ENCODE data around the gene DDR2. TPM values are rescaled to one million over a fixed set of nuclear protein-coding genes. Genes with fewer than 3 reads are reported as not detected.

The DDR2 gene
- polyA plus RNA-seq, 3 donors: 19.1 to 23.1 (median 21.0) TPM

DNA sequence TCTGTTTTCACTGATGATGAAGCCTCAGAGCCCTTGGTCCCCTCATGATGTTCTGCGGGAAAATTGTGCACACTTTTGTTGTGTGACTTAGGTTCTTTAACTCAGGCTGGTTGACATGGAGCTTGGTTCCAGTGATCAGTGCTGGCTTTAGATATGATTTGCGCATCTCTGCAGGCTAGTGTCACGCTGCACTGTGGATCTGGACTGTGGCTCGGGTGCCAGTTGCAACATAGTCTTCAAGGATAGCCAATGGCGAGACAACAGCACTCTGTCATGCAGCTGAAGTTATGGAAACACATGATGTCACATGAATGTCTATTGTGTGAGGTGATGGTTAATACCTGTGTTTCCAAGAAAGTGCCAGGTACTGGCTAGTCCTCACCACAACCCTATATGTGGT is 56.7 kb downstream of the DDR2 start:
- DNase-seq (ENCODE audit: extremely low read depth in 1 of 11, low read depth in 9 of 11, low spot score in 4 of 11): no peak

DNA sequence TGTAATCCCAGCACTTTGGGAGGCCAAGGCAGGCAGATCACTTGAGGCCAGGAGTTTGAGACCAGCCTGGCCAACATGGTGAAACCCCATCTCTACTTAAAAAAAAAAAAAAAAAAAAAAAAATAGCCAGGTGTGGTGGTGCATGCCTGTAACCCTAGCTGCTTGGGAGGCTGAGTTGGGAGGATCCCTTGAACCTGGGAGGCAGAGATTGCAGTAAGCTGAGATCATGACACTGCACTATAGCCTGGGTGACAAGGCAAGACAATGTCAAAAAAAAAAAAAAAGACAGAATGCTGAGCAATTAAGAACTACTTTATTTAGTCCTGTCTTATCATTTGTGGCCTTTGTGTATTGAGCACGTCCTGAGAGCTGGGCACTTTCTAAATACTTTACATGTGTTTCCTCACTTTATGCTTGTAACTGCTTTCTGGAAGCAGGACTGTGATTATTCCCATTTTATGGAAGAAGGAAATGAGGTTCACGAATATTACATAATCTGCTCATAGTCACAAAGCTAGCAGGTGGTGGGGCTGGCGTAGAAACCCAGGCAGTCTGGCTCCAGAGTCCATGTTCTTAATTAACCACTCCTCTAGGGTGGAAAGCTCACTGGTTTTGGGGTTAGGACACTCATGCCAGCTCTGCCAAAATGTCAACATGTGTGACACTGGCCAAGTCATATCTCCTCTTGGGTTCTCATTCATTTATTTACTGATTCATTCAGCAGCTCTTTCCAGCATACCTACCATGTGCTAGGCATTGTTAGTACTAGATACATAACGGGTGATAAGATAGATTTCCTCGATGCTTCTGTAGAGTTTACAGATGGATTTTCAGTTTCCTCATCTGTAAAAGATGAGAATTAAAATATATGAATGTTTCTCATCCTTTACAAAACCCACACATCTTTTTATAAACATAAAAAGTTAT is 57.7 kb downstream of the DDR2 start:
- no peak for DNase-seq (ENCODE audit: extremely low read depth in 1 of 11, low read depth in 9 of 11, low spot score in 4 of 11)

DNA sequence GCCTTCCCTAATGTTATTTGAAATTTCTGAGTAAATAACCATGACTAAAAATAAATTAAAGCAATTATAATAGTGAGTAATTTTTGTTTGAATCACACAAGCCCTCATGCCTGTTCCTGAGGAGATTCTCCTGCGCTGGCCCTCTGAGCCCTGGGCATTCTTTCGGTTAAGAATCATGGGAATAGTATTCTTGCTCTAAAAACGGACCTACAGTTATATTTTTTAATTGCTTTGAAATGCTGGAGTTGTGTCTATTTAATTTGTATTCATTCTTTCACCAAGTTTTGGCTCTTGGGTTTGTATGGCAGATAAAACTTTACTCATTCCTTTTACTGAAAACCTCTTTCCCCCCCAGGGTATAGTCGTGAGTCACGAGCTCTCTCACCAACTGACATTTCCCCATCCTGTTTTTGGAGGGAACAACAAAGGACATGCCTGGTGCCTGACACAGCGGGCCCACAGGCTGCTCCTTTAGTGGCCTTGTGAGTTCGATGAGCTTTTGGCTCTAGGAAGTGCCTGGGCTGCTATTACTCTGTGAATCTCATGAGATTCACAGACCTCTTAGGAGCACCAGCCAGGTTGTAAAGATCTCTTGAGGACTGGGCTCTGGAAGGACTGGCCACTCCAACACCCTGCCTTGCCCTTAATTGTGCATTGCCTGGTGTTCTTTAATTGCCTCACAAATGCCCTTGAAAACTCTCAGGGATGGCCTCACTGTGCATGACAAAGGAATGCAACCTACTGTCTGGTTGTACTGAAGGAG is 58.6 kb downstream of the DDR2 start:
- DNase-seq (ENCODE audit: extremely low read depth in 1 of 11, low read depth in 9 of 11, low spot score in 4 of 11): no peak

DNA sequence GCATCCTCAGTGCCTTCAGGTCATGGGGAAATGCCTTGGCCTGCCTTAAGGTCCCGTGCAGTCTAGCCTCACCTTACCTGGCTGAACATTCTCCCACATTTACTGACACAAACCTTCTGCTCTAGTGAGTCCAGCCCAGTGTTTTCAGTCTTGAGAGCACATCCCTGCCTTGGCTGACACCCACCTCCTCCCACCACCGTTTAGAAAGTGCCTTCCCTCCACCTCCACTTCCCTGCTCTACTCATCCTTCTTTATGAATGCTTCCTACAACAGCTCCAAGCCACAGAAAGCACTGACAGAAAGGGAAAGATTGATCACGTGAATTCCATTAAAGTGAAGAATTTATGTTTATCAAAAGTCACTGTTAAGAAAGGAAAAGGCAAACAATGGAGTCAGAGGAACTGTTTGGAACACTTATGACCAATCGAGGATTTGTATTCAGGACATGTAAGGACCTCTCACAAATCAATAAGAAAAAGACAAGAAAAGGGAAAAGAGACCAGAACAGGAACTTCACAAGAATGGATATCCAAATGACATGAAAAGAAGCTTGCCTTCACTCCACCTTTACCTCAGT is 59.8 kb downstream of the DDR2 start:
- no peak for DNase-seq (ENCODE audit: extremely low read depth in 1 of 11, low read depth in 9 of 11, low spot score in 4 of 11)

DNA sequence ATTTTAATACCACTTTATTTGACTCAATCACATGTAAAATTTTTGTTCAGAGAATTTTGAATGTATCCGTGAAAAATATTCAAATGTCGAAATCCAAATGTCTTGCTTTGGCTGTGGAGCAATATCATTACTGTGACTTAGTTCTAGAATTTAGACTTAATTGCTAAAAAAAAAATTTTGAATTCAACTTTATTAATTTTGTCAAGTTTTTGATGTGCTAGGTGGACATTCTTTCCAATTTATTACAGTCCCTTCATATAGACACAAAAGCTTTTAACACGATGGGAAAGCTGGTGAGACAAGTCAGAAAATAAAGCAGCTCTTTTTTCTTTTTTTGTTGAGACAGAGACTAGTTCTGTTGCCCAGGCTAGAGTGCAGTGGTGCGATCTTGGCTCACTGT is 62.6 kb downstream of the DDR2 start:
- no peak for DNase-seq (ENCODE audit: extremely low read depth in 1 of 11, low read depth in 9 of 11, low spot score in 4 of 11)

DNA sequence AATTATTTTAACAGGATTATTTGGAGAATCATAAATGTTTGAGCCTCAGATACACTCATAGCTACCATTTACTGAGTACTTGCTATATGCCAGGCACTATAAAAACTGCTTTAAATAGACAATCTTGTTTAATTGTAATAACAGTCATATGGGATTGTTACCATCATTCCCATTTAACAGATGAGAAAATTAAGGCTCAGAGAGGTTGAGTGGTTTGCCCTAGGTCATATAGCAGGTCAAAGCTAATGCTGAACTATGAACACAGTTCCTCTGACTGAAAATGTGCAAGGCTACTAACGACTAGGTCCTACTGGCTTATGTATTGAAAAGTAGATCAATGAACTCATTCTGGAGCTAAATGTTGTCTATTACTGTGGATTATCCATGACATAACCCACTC is 63.4 kb downstream of the DDR2 start:
- no peak for DNase-seq (ENCODE audit: extremely low read depth in 1 of 11, low read depth in 9 of 11, low spot score in 4 of 11)

DNA sequence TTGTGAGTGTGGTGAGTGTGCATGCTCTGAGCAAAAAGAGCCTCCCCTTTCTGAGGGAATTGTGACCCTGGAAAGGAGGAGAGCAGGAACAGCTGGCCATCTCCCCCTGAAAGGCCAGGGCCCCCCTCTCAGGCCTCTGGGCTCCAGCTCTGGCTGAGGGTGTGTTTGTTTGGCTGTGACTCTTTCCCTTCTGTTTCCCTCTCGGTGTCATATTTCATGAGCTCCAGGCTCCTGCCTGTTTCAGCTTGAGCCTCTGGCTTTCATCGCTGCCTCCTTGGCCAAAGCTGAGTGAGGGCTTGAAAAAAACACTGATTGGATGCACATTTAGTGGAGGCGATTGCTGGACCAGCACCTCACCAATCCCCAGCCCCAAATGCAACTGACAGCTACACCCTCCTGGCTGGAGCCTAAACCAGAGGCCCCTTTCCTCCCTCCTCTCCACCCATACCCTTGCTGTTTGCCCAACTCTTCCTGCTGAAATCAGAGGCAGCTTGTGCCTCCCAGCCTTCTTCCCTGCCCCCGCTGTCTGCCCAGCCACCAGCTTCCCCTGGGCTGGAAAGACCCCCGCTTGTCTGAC is 64.1 kb downstream of the DDR2 start:
- peak; percentile 77 to 93 (median 87) for DNase-seq (ENCODE audit: extremely low read depth in 1 of 11, low read depth in 9 of 11, low spot score in 4 of 11)

DNA sequence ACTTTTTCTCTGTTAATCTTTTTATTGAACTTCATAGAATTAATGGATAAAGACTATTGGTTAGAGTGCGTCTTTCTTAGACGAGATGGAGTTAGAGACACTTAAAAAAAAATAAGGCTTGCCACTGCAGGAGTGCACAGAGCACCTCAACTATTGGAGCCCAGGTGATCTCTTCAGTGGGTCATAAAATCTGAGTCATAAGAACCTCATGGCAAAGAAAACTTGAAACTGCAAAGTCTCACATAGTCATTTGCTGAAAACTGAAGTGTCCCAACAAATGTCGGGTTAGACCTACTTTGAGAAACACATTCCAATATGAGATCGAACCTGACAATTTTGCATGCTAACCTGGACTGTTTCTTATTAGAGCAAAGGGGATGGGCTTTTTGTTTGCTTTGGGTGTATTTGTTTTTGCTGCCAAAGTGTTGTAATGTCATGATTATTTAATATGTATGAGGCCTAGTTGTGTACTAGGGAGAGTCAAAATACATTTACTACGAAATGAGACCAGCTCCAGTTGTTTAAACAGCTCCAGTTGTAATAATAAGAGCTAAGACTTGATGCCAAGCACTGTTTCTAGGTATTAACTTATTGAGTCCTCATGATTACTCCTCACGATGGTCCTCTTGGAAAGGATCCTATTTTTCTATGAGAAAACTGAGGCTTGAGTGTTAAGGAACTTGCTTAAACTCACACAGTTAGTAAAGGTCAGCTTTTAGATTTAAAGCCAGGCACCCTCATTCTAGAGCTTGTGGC is 65.1 kb downstream of the DDR2 start:
- DNase-seq (ENCODE audit: extremely low read depth in 1 of 11, low read depth in 9 of 11, low spot score in 4 of 11): no peak

DNA sequence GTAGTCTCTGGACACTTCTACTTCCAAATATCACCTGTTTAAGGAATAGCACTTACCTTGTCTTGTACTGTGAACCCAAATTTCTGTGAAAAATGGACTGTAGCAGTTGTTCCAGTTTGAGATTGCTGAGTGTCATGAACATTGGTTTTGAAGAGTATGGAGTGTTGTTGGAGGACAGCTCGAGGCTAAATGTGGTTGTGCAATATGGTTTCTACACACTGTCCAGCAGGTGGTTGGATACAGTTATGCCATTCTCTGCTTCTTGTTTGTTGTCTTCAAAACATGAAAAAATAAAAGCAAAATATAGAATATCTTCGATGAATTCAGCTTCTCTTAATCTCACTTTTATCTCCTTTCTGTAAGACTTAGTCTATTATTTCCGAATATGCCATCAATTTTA is 67.1 kb downstream of the DDR2 start:
- DNase-seq (ENCODE audit: extremely low read depth in 1 of 11, low read depth in 9 of 11, low spot score in 4 of 11): no peak

DNA sequence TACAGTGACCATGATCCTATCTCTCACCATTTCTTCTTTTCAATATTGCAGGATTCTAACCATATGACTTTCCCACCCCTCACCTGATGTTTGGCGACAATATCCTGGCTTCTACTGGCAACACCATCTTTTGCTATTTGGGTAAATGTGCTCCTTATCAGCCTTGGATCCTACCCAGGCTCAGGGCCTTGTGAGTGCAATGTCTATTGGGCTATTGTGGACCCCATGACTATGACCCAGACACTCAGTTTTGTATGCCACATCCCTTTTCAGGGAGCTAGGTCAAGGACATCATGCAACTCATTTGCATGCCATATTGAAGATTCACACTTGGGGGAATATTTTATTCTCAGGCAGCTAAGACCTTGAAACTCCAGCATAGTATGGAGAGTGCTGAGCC is 67.9 kb downstream of the DDR2 start:
- DNase-seq (ENCODE audit: extremely low read depth in 1 of 11, low read depth in 9 of 11, low spot score in 4 of 11): no peak

DNA sequence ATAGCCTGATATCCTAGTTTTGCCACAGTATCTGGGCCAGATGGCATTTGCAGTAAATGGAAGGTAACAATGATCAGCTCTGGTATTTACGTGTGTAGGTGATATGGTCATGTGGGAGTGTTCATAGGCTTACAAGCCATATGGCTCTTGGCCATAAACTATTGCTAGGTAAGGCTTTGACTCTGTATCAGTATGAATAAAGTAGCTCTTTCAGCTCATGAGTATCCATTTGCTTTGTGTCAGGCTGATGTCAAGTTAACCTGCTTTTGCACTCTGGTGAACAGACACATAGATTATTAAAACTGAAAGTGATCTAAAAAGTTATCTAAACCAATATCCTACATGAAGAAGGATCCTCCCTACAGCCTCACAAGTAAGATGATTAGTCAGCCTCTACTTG is 69.0 kb downstream of the DDR2 start:
- no peak for DNase-seq (ENCODE audit: extremely low read depth in 1 of 11, low read depth in 9 of 11, low spot score in 4 of 11)

DNA sequence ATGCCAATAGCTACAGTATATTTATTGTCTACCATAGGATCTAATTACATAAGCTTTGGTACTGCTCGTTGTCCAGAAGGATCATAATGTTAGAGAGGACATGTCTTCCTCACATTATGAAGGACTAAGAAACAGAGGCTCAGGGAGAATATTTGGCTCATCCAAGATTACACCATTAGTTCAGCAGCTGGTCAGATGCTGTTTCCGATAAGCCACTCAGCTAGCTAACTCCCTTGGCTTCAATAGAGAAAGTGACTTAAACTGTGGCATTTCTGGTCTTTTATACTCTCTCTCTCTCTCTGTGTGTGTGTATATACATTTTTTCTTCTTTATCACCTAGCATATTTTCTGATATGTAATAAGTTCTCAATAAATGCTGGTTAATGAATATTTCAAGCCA is 70.4 kb downstream of the DDR2 start:
- DNase-seq (ENCODE audit: extremely low read depth in 1 of 11, low read depth in 9 of 11, low spot score in 4 of 11): no peak

DNA sequence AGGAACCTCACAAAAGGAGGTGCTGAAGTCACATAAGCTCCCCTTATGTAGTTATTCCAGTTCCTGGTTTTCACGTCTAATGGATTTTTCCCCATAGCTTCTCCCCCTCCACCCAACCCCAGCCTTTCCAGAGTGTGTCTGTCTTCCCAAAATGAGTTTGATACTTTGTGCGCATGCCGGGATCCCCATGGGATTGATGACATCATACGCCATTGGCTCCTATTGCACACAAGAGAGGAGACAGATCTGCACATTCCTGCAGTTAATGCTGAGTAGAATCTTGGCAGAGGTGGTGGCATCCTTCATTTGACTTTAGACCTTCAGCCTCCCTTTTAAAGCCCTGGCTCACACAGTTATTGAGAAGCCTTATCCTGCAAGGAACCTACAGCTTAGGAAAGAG is 71.4 kb downstream of the DDR2 start:
- no peak for DNase-seq (ENCODE audit: extremely low read depth in 1 of 11, low read depth in 9 of 11, low spot score in 4 of 11)

DNA sequence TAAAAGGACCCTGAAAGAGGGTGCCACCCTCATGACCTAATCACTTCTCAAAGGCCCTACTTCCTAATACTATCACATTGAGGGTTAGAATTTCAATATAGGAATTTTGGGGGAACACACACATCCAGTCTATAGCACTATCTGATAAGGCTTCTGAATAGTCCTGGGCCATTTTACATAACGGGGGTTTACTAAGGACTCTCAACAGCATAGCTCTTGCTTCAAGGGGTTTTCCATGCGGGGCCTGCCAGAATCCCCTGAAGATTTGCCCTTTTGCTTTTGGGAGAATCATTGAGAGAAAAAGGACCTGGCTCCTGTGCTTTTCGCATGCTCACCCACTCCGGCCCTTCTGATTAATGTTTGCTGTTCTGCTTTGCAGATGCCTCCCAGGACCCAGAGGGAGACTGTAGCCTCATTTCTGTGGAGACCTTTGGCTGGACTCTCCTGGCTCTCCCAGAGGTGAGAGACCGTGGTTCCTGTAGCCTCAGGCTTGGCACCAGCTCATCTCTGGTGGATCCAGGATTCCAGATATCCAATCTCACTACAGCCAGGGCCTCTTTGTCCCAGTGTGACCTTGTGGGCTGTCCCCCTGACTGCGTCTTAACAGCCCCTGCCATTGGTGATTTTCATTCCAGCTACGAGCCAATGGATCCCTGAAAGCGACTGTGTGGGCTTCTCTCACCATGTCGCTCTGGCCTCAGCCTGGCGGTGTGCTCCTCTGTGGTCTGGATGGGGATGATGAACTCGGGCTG is 72.6 kb downstream of the DDR2 start:
- no peak for DNase-seq (ENCODE audit: extremely low read depth in 1 of 11, low read depth in 9 of 11, low spot score in 4 of 11)

DNA sequence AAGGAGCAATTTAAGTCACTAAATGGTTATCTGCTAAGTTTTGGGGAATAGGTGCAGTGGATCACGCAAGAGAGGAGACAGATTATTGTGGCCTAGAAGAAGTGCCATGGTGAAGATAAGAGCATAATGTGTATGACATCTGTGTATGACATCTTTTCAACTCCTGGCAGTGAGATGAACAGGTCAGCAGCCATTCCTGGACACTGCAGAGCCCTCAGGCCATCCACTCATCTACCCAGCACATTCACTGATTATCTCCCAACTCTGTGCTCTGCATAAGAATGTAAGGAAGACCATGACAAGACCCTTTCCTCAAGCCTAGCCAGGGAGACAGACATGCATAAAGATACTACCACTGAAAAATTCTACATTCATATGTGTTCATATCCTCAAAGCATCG is 73.7 kb downstream of the DDR2 start:
- no peak for DNase-seq (ENCODE audit: extremely low read depth in 1 of 11, low read depth in 9 of 11, low spot score in 4 of 11)

DNA sequence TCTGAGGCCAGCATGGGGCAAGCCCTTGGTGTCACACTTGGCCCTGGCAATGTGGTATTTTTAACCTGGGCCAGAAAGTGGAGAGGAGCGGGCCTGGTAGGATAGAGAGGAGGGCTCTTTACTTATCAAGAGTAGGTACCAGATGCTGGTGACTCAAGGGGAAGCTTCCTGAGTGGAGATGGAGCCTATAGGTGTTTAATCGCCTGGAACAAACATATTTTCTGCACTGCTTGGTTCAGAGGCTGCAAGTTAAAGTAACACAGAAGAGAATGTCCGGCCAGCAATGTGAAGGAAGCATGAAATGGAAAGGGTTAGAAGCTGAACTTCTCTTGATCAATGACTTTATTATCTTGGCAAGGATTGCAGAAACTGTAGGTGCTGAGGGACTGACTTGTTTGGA is 74.3 kb downstream of the DDR2 start:
- no peak for DNase-seq (ENCODE audit: extremely low read depth in 1 of 11, low read depth in 9 of 11, low spot score in 4 of 11)

DNA sequence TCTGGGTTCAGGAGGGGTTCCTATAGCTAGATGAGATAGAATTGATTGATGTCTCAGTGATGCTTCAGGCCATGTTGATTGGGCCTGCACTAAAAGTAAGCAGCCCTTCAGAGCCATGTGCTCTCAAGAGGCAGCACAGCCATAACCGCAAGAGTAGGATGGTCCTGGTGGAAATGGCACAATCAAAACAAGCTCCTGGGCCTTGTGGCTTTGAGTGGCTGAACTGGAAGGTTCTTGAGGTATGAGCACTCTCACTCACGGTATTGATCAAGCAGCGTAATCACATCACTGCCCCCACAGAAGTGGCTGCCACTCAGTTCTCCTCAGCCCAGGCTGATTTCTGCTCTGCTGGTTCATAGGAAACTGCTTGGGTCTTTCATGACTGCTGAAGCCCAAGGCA is 76.0 kb downstream of the DDR2 start:
- DNase-seq (ENCODE audit: extremely low read depth in 1 of 11, low read depth in 9 of 11, low spot score in 4 of 11): no peak

DNA sequence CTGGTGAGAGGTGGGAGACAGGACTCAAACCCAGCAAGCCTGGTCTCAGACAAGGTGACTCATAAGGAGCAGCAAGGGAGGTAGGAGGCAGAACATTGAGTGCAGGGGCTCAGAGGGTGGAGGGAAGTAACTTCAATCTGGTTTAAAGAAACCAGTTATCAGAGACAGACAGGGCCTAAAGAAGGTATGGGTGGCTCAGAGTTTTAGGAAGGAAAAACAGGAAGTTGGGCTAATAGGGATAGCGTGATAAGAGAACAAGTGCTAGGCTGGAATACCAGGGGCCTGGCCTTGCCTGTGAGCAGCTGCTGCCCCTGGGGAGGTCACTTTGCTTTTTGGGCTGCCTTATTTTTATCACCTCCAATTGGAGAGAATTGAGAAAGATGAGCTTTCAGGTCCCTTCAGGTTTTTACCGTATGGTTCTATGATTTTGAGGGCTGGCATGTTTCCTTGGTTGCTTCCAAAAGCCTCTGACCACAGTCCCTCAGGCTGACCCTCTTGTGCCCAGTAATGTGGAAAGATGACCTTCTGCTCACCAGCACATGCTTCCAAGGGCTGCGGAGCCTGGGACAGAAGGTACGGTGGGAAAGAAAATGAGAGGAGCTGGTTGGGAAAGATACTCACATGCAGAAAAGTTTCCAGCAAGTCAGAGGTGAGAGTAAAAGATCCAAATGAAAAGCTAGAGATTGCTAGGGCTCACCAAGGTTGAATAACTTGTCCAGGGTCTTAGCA is 77.0 kb downstream of the DDR2 start:
- no peak for DNase-seq (ENCODE audit: extremely low read depth in 1 of 11, low read depth in 9 of 11, low spot score in 4 of 11)
